H9 (cell line): ENCODE results near the gene CDC42EP4. TPM values are rescaled to one million over a fixed set of nuclear protein-coding genes. Genes with fewer than 3 reads are reported as not detected.

Experiments used
- DNase-seq: peaks from one replicate; pipeline ENCODE4 v3.0.0-alpha.2; 2017
- H2AFZ ChIP-seq: one replicate; pipeline ENCODE4 v1.6.1; 2013; ENCODE audit warnings: mild to moderate bottlenecking, low read length, control low read depth, moderate library complexity
- H2AK5ac ChIP-seq: 2 replicates; pipeline ENCODE4 v1.6.1; 2013; ENCODE audit warnings: low read length, control low read depth, mixed read lengths; ENCODE audit not compliant: insufficient read length
- H2BK120ac ChIP-seq: one replicate; pipeline ENCODE4 v1.6.1; 2013; ENCODE audit warnings: low read depth, mild to moderate bottlenecking, low read length, control low read depth, inconsistent platforms; ENCODE audit not compliant: poor library complexity, severe bottlenecking
- H2BK12ac ChIP-seq: 2 replicates; pipeline ENCODE4 v1.6.1; 2013; ENCODE audit warnings: low read length, control low read depth, mixed read lengths, low read depth; ENCODE audit not compliant: insufficient read length
- H2BK15ac ChIP-seq: 2 replicates; pipeline ENCODE4 v1.6.1; 2013; ENCODE audit warnings: low read depth, low read length, control low read depth
- H2BK20ac ChIP-seq: one replicate; pipeline ENCODE4 v1.6.1; 2013; ENCODE audit warnings: low read depth, mild to moderate bottlenecking, low read length, control low read depth, inconsistent platforms; ENCODE audit not compliant: poor library complexity, severe bottlenecking
- H2BK5ac ChIP-seq: 2 replicates; pipeline ENCODE4 v1.6.1; 2013; ENCODE audit warnings: low read length, control low read depth, mixed read lengths; ENCODE audit not compliant: insufficient read length
- H3K14ac ChIP-seq: 2 replicates; pipeline ENCODE4 v1.6.1; 2013; ENCODE audit warnings: low read length, control low read depth; ENCODE audit not compliant: insufficient read depth
- H3K18ac ChIP-seq: 2 replicates; pipeline ENCODE4 v1.6.1; 2013; ENCODE audit warnings: low read depth, mild to moderate bottlenecking, mixed read lengths, low read length, control low read depth; ENCODE audit not compliant: insufficient read length
- H3K23ac ChIP-seq: 2 replicates; pipeline ENCODE4 v1.6.1; 2013; ENCODE audit warnings: low read length, control low read depth, mixed read lengths, low read depth; ENCODE audit not compliant: insufficient read length
- H3K23me2 ChIP-seq: 2 replicates; pipeline ENCODE4 v1.6.1; 2013; ENCODE audit warnings: low read depth, mild to moderate bottlenecking, mixed read lengths, low read length, control low read depth; ENCODE audit not compliant: insufficient read length, poor library complexity, severe bottlenecking
- H3K27ac ChIP-seq: 2 replicates; pipeline ENCODE4 v1.5.1; 2013; ENCODE audit warnings: low read length, control low read depth, mixed read lengths, low read depth; ENCODE audit not compliant: insufficient read length
- H3K27me3 ChIP-seq: 2 replicates; pipeline ENCODE4 v1.6.1; 2013; ENCODE audit warnings: low read length, control low read depth, inconsistent platforms; ENCODE audit not compliant: insufficient read depth
- H3K4ac ChIP-seq: 2 replicates; pipeline ENCODE4 v1.6.1; 2013; ENCODE audit warnings: low read depth, mild to moderate bottlenecking, control low read depth, inconsistent platforms, low read length, moderate library complexity
- H3K4me1 ChIP-seq: 2 replicates; pipeline ENCODE4 v1.6.1; 2013; ENCODE audit warnings: low read length, control low read depth, inconsistent platforms; ENCODE audit not compliant: insufficient read depth
- H3K4me2 ChIP-seq: 2 replicates; pipeline ENCODE4 v1.6.1; 2013; ENCODE audit warnings: low read length, control low read depth, mixed read lengths; ENCODE audit not compliant: insufficient read length, insufficient read depth
- H3K56ac ChIP-seq: 2 replicates; pipeline ENCODE4 v1.6.1; 2013; ENCODE audit warnings: low read depth, mild to moderate bottlenecking, mixed read lengths, low read length, control low read depth; ENCODE audit not compliant: insufficient read length
- H3K79me1 ChIP-seq: 2 replicates; pipeline ENCODE4 v1.6.1; 2013; ENCODE audit warnings: low read depth, mild to moderate bottlenecking, moderate library complexity, low read length, control low read depth, inconsistent platforms; ENCODE audit not compliant: insufficient read depth, poor library complexity, severe bottlenecking
- H3K79me2 ChIP-seq: 2 replicates; pipeline ENCODE4 v1.6.1; 2013; ENCODE audit warnings: low read length, control low read depth, inconsistent platforms; ENCODE audit not compliant: insufficient read depth
- H3K9ac ChIP-seq: 2 replicates; pipeline ENCODE4 v1.6.1; 2013; ENCODE audit warnings: low read length, control low read depth, mixed read lengths; ENCODE audit not compliant: insufficient read length; ENCODE audit errors: extremely low read depth
- H3K9me3 ChIP-seq: one replicate; pipeline ENCODE4 v1.6.1; 2013; ENCODE audit warnings: low read depth, low read length, inconsistent platforms; ENCODE audit not compliant: control insufficient read depth
- H3T11ph ChIP-seq: one replicate; pipeline ENCODE4 v1.6.1; 2013; ENCODE audit warnings: mild to moderate bottlenecking, low read length, control low read depth, inconsistent platforms
- H4K20me1 ChIP-seq: one replicate; pipeline ENCODE4 v1.6.1; 2013; ENCODE audit not compliant: control insufficient read depth, insufficient read length, insufficient read depth
- H4K5ac ChIP-seq: 2 replicates; pipeline ENCODE4 v1.6.1; 2013; ENCODE audit warnings: low read depth, mild to moderate bottlenecking, mixed read lengths, low read length, control low read depth; ENCODE audit not compliant: insufficient read length
- H4K8ac ChIP-seq: replicated peaks from 2 replicates; pipeline ENCODE4 v1.6.1; 2013; ENCODE audit warnings: low read length, control low read depth, mixed read lengths, low read depth; ENCODE audit not compliant: insufficient read length
- H4K91ac ChIP-seq: 2 replicates; pipeline ENCODE4 v1.6.1; 2013; ENCODE audit warnings: low read depth, mild to moderate bottlenecking, moderate library complexity, mixed read lengths, low read length, control low read depth; ENCODE audit not compliant: insufficient read length
- H3K27ac Mint-ChIP-seq, 3 experiments: 2 replicates in 2 of 3; 3 replicates in 1 of 3; pipeline ENCODE4 v1.8.0; 2020 to 2021; ENCODE audit warnings: mixed read lengths in 3 of 3, mild to moderate bottlenecking in 1 of 3, moderate library complexity in 1 of 3
- H3K27me3 Mint-ChIP-seq: 2 replicates; pipeline ENCODE4 v1.8.0; 2021; ENCODE audit warnings: low read depth, mild to moderate bottlenecking, moderate library complexity, mixed read lengths
- H3K36me3 Mint-ChIP-seq, 3 experiments: 2 replicates in 2 of 3; 3 replicates in 1 of 3; pipeline ENCODE4 v1.8.0; 2020 to 2021; ENCODE audit warnings: low read depth in 3 of 3, mixed read lengths in 3 of 3; ENCODE audit not compliant: insufficient read depth in 1 of 3
- H3K4me1 Mint-ChIP-seq, 2 experiments: 2 replicates each; pipeline ENCODE4 v1.8.0; 2020; ENCODE audit warnings: mixed read lengths in 2 of 2
- H3K4me3 Mint-ChIP-seq, 2 experiments: 2 replicates in 1 of 2; 3 replicates in 1 of 2; pipeline ENCODE4 v1.8.0; 2020 to 2021; ENCODE audit warnings: mild to moderate bottlenecking in 2 of 2, mixed read lengths in 2 of 2, moderate library complexity in 1 of 2
- H3K9me3 Mint-ChIP-seq, 2 experiments: 2 replicates in 1 of 2; 3 replicates in 1 of 2; pipeline ENCODE4 v1.8.0; 2020; ENCODE audit warnings: mild to moderate bottlenecking in 2 of 2, mixed read lengths in 2 of 2, moderate library complexity in 1 of 2
- WGBS: extraction: QIAGEN DNeasy Blood & Tissue Kit; methylation state at CpG from one replicate; pipeline ENCODE4 v1.1.7; 2013; ENCODE audit warnings: missing lambda C conversion rate, low lambda C conversion rate, mixed read lengths; ENCODE audit not compliant: insufficient read length; ENCODE audit errors: extremely low coverage; 5-methylcytosine and 5-hydroxymethylcytosine counted together
- total RNA-seq: library from RNA; stranded (reverse); gene quantifications from 2 replicates; pipeline ENCODE4 v1.2.1, GENCODE V29; 2021
- TF ChIP-seq, protein P1 (sequence below): fragments of 200-600 bp; sonication (generic); conservative IDR thresholded peaks from 3 replicates; pipeline ENCODE4 v1.8.0; 2021; ENCODE audit warnings: antibody characterized with exemption, mild to moderate bottlenecking

The CDC42EP4 gene
- total RNA-seq, 1 experiment from 2014 or later: 27.1 TPM

DNA sequence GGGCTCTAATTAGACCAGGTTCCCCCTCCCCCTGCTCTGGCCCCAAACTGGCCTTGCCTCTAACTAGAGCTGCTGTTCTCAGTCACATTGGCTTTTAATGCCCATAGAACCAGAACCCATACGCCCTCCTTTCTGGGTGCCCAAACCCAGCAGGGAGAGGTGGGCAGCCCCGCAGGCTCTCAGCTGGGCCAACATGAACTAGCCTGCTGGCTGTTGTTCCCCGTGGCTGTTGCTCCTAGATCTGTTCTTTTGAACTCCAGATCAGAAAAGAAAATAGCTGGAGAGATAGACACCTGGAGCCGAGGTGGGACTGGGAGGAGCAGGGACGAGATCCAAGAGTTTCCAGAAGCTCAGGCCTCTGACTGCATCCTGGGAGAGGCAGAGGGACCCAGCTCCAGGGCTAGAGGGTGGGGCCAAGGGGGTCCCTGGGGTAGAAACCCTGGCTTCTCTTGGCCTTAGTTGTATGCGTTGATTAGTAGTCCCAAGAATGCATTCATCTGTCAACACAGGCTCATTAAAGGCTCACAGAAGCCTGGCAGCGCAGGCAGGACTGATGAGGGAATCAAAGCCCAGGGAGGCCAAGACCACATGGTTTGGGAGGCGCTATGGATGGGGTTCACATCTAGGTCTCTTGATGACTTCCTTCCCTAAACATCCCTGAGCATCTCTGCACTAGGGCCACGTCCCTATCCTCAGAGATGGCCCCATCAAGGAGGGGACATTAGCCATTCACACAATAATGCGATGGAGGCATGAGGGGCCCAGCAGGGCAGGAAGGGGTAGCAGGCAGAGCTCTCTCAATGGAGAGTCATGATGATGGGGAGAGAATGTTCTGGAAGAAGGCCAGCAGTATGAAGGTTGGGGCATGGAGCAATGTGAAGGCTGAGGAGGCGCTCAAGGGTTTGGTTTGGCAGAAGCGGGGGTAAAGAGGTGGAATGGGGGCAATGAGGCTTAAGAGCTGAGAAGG, 48.8 kb downstream of the CDC42EP4 start:
- Mint-ChIP-seq H3K4me3 (peak overlapping the region in 1 of 2 experiments; percentile 60; a peak in 1 of 5 replicates), H3K27me3 (peaks cover 27% of the 10 kb centered on the region), H3K36me3 (no peaks in the 10 kb centered on the region), H3K4me1 (peaks cover 16 to 31% of the 10 kb centered on the region in 2 experiments), H3K9me3 (no peaks in the 10 kb centered on the region), H3K27ac (peak overlapping the region in 2 of 3 experiments; percentile 62 to 68; a peak in 2 of 7 replicates)
- no peak overlapping the region; the same call in 1 of the 2 replicates for H3K14ac ChIP-seq
- no peak overlapping the region for H2AK5ac ChIP-seq
- DNase-seq: no peak
- H4K5ac ChIP-seq: no peak overlapping the region
- TF ChIP-seq, protein P1, sequence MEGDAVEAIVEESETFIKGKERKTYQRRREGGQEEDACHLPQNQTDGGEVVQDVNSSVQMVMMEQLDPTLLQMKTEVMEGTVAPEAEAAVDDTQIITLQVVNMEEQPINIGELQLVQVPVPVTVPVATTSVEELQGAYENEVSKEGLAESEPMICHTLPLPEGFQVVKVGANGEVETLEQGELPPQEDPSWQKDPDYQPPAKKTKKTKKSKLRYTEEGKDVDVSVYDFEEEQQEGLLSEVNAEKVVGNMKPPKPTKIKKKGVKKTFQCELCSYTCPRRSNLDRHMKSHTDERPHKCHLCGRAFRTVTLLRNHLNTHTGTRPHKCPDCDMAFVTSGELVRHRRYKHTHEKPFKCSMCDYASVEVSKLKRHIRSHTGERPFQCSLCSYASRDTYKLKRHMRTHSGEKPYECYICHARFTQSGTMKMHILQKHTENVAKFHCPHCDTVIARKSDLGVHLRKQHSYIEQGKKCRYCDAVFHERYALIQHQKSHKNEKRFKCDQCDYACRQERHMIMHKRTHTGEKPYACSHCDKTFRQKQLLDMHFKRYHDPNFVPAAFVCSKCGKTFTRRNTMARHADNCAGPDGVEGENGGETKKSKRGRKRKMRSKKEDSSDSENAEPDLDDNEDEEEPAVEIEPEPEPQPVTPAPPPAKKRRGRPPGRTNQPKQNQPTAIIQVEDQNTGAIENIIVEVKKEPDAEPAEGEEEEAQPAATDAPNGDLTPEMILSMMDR: no peak
- H3K79me2 ChIP-seq: no peaks in the 10 kb centered on the region
- H3K23me2 ChIP-seq: no peaks in the 10 kb centered on the region
- no peak overlapping the region for H3K56ac ChIP-seq
- H3K4me1 ChIP-seq: peaks cover 3% of the 10 kb centered on the region; the same call in 1 of the 2 replicates
- H4K91ac ChIP-seq: no peak overlapping the region
- peaks cover 2% of the 10 kb centered on the region for H4K20me1 ChIP-seq
- H4K8ac ChIP-seq: no peak overlapping the region
- H3K9ac ChIP-seq: no peak overlapping the region
- peak overlapping the region; percentile 4 for H3K4me2 ChIP-seq
- H3K27me3 ChIP-seq: no peaks in the 10 kb centered on the region; the same call in 1 of the 2 replicates
- H3T11ph ChIP-seq: no peak overlapping the region
- no peak overlapping the region for H3K4ac ChIP-seq
- H2BK5ac ChIP-seq: no peak overlapping the region
- no peak overlapping the region for H3K23ac ChIP-seq
- H2BK12ac ChIP-seq: no peak overlapping the region
- H2BK120ac ChIP-seq: no peak overlapping the region
- no peak overlapping the region for H2BK15ac ChIP-seq
- H3K18ac ChIP-seq: no peak overlapping the region
- no peak overlapping the region for H2AFZ ChIP-seq
- H3K79me1 ChIP-seq: no peaks in the 10 kb centered on the region
- H3K9me3 ChIP-seq: no peaks in the 10 kb centered on the region
- H3K27ac ChIP-seq: no peak overlapping the region
- H2BK20ac ChIP-seq: no peak overlapping the region
- WGBS: no CpG with 5 or more reads among the region's 12 CpGs
